Activated T-cell treated with anti-CD3 and anti-CD28 coated beads, Interleukin-2, amount 50 U/mL, for 48 hours (primary cell): ENCODE measurements around the gene UNC93B1.

Source experiments
- DNase-seq, 2 experiments: peaks; one replicate each; pipeline ENCODE4 v3.0.0-alpha.2; 2020

Gene UNC93B1

GRCh38 chr11:68022531-68022930 is 18.6 kb upstream of the UNC93B1 start:
- no peak for DNase-seq

GRCh38 chr11:68021167-68021787 is 17.4 kb upstream of the UNC93B1 start:
- DNase-seq: no peak

GRCh38 chr11:68020575-68020974 is 16.7 kb upstream of the UNC93B1 start:
- no peak for DNase-seq

DNA sequence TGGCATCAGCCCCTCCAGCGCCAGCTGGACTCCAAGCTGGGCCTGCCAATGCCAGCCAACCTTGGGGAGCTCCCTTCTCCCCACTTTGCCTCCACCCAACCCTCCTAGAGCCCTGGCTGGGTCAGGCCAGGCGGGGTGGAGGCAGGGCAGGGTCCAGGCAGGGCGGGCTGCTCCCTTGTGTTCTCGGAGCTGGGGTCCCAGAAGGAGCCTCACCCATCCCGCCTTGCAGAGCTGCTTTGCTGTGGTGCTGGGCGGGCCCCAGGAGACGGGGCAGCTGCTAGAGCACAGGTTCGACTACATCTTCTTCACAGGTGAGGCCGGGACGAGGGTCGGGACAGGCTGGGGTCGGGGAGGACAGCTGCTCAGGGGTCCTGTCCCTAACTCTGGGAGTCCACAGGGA is 15.6 kb upstream of the UNC93B1 start:
- DNase-seq: no peak

GRCh38 chr11:68018730-68019190 is 14.9 kb upstream of the UNC93B1 start:
- DNase-seq: no peak

DNA sequence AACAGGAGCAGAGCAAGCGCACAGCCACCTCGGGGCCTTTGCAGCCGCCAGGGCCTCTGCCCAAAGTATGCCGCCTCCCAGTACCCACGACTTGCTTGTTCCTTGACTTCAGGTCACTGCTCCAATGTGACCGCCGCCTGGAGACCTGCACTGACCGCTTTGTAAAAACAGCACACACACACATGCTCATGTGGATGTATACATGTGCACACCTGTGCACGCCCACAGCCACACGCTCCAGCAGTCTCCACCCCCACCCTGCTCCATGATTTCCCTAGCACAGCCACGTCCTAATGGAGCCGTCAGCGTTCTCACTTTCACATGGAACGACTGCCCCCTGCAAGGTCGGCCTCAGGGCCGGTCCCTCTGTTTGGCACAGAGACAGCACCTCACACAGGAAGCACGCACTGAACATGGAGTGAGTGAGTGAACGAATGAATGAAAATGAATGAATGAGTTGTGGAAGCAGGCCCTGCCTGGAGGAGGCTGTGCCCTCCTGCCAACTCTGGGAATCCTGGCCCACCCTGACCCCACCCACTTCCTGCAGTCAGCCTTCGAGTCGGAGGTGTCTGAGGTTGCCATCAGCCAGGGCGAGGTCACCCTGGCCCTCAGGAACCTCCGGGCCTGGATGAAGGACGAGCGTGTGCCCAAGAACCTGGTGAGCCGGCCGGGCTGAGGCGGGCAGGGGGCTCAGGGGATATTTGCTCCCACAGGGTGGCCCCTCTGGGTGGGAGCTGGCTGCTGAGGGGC is 14.3 kb upstream of the UNC93B1 start:
- DNase-seq: no peak

- no peak for DNase-seq
Measured at GRCh38 chr11:68016904-68017817, 13.3 kb upstream of the UNC93B1 start.

DNA sequence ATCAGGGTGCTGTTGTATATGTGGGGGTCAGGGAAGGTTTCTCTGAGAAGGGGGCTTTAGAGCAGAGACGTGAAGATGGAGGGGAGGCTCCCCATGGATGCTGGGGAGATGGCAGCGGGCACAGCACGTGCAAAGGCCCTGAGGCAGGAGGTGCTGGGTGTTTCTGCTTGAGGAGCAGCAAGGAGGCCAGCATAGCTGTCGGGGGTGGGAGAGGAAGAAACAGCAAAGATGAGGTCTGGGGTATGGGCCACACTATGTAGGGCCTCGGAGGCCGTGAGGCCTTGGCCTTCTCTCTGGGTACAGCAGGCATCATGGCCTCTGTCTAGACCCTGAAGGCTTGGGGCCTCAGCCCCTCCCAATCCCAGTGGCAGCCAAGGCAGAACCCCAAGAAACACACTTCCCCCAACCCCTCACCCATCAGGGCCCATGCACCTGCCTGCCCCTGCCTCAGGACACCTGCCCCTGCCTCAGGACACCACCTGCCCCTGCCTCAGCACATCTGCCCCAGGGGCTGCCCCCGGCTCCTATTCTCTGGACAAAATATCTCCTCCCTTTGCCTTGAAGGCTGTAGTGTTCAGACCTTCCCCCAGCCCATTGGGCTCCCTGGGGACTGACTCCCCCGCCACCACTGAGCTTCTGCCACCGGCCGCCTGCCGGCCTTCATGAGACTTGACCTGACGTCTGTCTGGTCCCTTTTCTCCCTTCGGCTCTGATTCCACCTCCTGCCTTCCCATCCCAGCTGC is 12.4 kb upstream of the UNC93B1 start:
- no peak for DNase-seq

DNA sequence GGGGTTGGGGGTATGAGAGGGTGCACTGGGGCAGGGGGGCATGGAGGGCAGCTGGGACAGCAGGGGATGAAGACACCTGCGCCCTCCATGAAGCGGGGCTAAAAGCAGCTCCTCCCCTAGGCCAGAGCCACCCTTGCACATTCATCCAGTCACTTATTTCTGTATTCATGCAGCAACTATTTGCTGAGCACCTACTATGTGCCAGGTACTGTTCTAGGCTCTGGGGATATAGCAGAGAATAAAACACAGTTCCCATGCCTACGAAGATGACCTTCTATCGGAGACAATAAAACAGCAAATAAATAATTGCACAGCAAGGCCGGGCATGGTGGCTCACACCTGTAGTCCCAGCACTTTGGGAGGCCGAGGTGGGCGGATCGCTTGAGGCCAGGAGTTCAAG is 11.6 kb upstream of the UNC93B1 start:
- DNase-seq: no peak

GRCh38 chr11:68014947-68015447 is 11.1 kb upstream of the UNC93B1 start:
- no peak for DNase-seq

DNA sequence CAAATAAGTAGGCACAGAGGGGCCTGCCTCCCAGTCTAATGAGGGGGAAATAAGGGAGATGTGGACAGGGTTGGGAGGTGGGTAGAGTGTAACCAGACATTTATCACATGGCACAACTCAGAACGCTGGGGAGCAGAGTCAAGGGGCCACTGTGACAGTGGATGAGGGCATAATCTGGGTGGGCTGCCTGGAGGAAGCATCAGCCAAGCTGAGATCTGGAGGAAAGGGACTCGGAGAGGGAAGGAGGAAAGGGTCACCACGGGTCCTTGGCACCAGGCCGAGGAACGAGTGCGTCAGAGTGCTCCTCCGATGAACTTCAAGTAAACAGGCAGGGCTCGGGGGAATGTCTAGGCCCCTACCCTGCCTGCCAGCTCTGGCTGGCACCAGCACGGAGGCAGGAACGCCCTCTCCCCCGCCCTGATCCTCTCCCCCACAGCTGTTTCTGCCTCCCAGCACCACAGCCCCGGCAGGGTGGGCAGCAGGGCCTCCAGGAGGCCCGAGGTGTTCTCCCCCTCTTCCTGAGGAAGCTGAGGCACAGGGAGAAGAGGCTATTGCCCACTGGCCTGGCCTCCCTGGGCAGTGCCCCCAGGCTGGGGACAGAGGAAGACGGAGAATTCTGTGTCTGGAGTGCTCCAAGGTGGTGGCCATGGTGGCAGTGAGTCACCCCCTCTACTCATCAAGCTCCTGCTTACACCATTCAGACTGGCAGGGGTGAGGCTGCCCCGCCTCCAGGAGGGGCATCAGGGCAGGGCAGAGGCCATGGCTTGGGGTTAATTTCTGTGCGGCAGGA is 10.5 kb upstream of the UNC93B1 start:
- no peak for DNase-seq

DNA sequence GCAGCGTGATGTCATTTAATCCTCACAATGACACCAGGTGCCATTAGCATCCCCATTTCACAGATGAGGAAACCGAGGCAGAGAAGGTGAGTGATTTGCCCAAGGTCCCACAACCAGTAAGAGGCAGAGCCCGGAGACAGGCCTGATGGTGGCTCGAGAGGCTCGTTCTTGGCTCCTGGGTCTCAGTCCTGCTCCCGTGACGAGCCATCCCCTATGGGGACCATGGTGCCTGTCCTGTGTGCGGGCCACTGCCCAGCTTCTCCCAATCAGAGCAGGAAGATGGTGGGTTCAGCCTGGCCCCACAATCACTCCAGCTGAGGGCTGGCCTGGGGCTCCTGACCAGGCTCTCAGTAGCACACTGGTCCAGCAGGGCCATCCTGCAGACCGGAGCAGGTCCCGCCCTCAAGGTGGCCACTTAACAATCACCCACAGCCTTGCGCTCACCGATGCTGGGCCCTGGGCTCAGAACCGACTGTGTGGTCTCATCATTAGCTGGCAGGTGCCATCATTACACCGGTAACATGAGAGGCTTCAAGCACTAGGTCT is 9.8 kb upstream of the UNC93B1 start:
- no peak for DNase-seq

DNA sequence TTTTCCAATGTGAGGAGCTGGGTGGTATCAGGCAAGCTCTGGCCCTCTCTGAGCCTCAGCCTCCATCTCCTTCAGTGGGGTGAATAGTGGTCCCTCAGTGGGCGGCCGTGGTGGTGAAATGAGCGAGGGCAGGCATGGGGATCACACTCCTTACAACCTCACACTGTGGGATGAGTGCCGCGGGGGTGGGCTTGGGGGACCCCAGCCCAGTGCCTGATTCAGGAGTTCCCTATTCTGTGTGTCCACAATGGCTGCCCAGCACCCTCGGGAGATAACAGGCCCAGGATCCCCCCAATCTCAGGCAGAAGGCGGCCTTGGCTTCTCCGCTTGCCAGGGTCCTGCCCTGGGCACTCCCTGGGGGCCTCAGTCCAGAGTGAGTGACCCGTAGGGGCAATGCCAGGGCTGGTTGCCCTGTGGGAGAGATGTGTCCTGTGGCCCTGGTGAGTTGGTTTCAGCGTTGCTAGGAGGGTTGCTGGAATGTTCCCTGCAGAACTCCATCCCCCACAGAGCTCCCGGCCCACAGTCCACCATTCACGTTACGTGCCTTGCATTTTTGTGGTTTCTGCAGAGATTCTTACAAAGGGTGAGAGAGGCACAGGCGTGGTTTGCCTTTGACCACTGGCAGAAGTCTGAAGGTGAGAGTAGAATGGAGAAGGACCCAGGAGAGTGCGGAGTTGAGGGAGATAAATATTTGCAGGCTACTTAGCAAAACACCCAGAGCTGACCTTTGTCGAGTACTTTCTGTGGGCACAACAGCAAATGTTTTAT is 9.1 kb upstream of the UNC93B1 start:
- no peak for DNase-seq

DNA sequence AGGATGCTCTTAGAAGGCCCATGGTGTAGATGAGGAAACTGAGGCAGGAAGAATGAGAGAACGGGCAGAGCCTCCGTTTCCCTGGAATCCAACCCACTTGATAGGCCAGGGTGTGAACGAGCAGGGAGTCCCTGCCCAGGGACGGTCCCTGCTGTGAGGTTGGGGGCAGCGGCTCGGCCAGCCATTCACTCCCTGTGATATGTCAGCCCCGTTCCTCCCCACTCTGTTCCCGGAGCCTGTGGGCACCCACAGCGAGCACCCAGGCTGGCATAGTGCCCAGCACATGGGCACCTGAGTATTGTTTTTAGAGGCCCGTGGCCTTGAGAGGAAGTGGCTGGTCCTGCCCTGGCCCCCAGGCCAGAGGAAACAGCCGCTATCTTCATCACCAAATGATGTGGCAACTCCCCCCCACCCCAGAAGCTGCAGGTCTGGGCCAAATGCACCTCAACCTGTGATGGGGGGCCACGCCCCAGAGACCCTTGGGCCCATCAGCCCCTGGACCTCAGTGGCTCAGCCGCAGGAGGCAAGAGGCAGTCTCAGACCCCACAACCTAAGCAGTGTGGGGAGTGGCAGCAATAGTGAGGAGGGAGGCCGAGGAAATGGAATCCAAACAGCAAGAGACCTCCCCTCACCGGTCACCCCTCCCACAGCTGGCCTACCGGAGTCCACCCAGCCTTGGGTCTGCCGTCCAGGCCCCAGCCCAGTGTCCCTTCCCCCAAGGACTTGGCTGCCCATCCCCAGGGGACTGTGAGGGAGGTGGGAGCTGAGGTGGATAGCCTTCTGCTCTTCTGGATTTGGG is 8.3 kb upstream of the UNC93B1 start:
- no peak for DNase-seq

- no peak for DNase-seq
Measured at GRCh38 chr11:68011051-68011943, 7.4 kb upstream of the UNC93B1 start.

- no peak for DNase-seq
Measured at GRCh38 chr11:68010090-68011041, 6.5 kb upstream of the UNC93B1 start, which contains the start of gene ALDH3B1. Gene ALDH3B1 (plus strand): TSS chr11:68010327. CDS start chr11:68015298, 4,971 bp downstream.

GRCh38 chr11:68009391-68010089 is 5.6 kb upstream of the UNC93B1 start:
- no peak for DNase-seq
